Liver (tissue), 9 donors: ENCODE measurements around the gene NEK1. TPM values are rescaled to one million over a fixed set of nuclear protein-coding genes. Genes with fewer than 3 reads are reported as not detected.

Source experiments
- DNase-seq: peaks from one replicate; pipeline ENCODE4 v3.0.0-alpha.2; 2017; ENCODE audit warnings: low spot score
- H3K27ac ChIP-seq, 2 donors: one replicate each; pipeline ENCODE4 v1.7.0; 2013; ENCODE audit warnings: inconsistent platforms in 2 of 2, low read length in 2 of 2, control low read depth in 1 of 2, low read depth in 1 of 2, mild to moderate bottlenecking in 1 of 2
- H3K27me3 ChIP-seq, 4 donors: one replicate each; pipeline versions ENCODE4 v1.6.1 to v1.7.0; 2013; ENCODE audit warnings: low read length in 3 of 4, inconsistent platforms in 1 of 4, mild to moderate bottlenecking in 1 of 4, moderate library complexity in 1 of 4; ENCODE audit not compliant: control insufficient read depth in 4 of 4, insufficient read depth in 4 of 4
- H3K36me3 ChIP-seq, 4 donors: one replicate each; pipeline versions ENCODE4 v1.6.1 to v1.7.0; 2013; ENCODE audit warnings: low read length in 3 of 4, mild to moderate bottlenecking in 3 of 4, low read depth in 1 of 4, moderate library complexity in 1 of 4; ENCODE audit not compliant: control insufficient read depth in 4 of 4, insufficient read depth in 3 of 4
- H3K4me1 ChIP-seq, 4 donors: one replicate each; pipeline versions ENCODE4 v1.6.1 to v1.7.0; 2013; ENCODE audit warnings: low read length in 3 of 4, mild to moderate bottlenecking in 3 of 4, moderate library complexity in 1 of 4; ENCODE audit not compliant: control insufficient read depth in 4 of 4, insufficient read depth in 4 of 4
- H3K4me3 ChIP-seq, 3 donors: one replicate each; pipeline versions ENCODE4 v1.6.1 to v1.7.0; 2013; ENCODE audit warnings: low read length in 3 of 3, control low read depth in 1 of 3, low read depth in 1 of 3, mild to moderate bottlenecking in 1 of 3
- H3K9ac ChIP-seq, 2 donors: one replicate each; pipeline ENCODE4 v1.7.0; 2013; ENCODE audit warnings: low read length in 2 of 2, mild to moderate bottlenecking in 2 of 2, moderate library complexity in 2 of 2, control low read depth in 1 of 2, low read depth in 1 of 2
- H3K9me3 ChIP-seq, 4 donors: one replicate each; pipeline versions ENCODE4 v1.6.1 to v1.7.0; 2013; ENCODE audit warnings: low read length in 3 of 4; ENCODE audit not compliant: control insufficient read depth in 4 of 4
- EGR1 ChIP-seq, 2 donors: IDR thresholded peaks; 2 replicates each; pipeline ENCODE4 v1.6.1; 2016 to 2018; ENCODE audit warnings: antibody characterized with exemption in 2 of 2, low read depth in 2 of 2
- FOXA1 ChIP-seq: IDR thresholded peaks from 2 replicates; pipeline ENCODE4 v1.6.1; 2016; ENCODE audit warnings: antibody characterized with exemption
- FOXA2 ChIP-seq: IDR thresholded peaks from 2 replicates; pipeline ENCODE4 v1.6.1; 2016; ENCODE audit warnings: antibody characterized with exemption
- GABPA ChIP-seq, 2 donors: IDR thresholded peaks in 1 of 2; conservative IDR thresholded peaks in 1 of 2; 2 replicates each; pipeline ENCODE4 v1.6.1; 2016; ENCODE audit warnings: antibody characterized with exemption in 2 of 2, mild to moderate bottlenecking in 1 of 2, moderate library complexity in 1 of 2
- HNF4G ChIP-seq: IDR thresholded peaks from 2 replicates; pipeline ENCODE4 v1.6.1; 2016; ENCODE audit warnings: antibody characterized with exemption
- JUND ChIP-seq, 2 donors: IDR thresholded peaks; 2 replicates each; pipeline ENCODE4 v1.6.1; 2016; ENCODE audit warnings: antibody characterized with exemption in 2 of 2
- NR2F2 ChIP-seq: IDR thresholded peaks from 2 replicates; pipeline ENCODE4 v1.6.1; 2016; ENCODE audit warnings: antibody characterized with exemption
- RAD21 ChIP-seq, 2 donors: IDR thresholded peaks; 2 replicates each; pipeline ENCODE4 v1.6.1; 2016; ENCODE audit warnings: antibody characterized with exemption in 2 of 2, mild to moderate bottlenecking in 2 of 2
- RXRA ChIP-seq, 2 donors: IDR thresholded peaks; 2 replicates each; pipeline ENCODE4 v1.6.1; 2017 to 2018; ENCODE audit warnings: antibody characterized with exemption in 2 of 2, mild to moderate bottlenecking in 1 of 2
- SP1 ChIP-seq: IDR thresholded peaks from 2 replicates; pipeline ENCODE4 v1.6.1; 2018; ENCODE audit warnings: antibody characterized with exemption, mild to moderate bottlenecking
- TAF1 ChIP-seq: conservative IDR thresholded peaks from 2 replicates; pipeline ENCODE4 v1.6.1; 2016; ENCODE audit warnings: antibody characterized with exemption, mild to moderate bottlenecking
- YY1 ChIP-seq: IDR thresholded peaks from 2 replicates; pipeline ENCODE4 v1.6.1; 2016; ENCODE audit warnings: antibody characterized with exemption, mild to moderate bottlenecking
- WGBS: extraction: QIAGEN DNeasy Blood & Tissue Kit; methylation state at CpG from one replicate; pipeline ENCODE4 v1.1.7; 2013; 5-methylcytosine and 5-hydroxymethylcytosine counted together
- polyA plus RNA-seq, 2 donors: library from polyadenylated mRNA; stranded (reverse) in 1 of 2; unstranded in 1 of 2; fragments of 200-250 nt in 1 of 2; fragments of >200 nt in 1 of 2; fragmentation: Nextera tagmentation in 1 of 2; extraction: Ambion mirVana in 1 of 2; gene quantifications; one replicate each; pipeline versions ENCODE4 v1.2.1 to v1.2.3, GENCODE V29; 2013 to 2015
- total RNA-seq, 2 donors: library from RNA; depleted of rRNA; stranded (reverse); fragments of >200 nt; gene quantifications; one replicate each; pipeline ENCODE4 v1.2.3, GENCODE V29; 2014
- TF ChIP-seq, protein P1 (sequence below): IDR thresholded peaks from 2 replicates; pipeline ENCODE4 v1.6.1; 2016; ENCODE audit warnings: antibody characterized with exemption
- TF ChIP-seq, protein P2 (sequence below): fragments of 150-350 bp; IDR thresholded peaks from 2 replicates; pipeline ENCODE4 v1.5.1; 2017; ENCODE audit warnings: improper control_type of control experiment, low read depth, low read length; ENCODE audit not compliant: missing input control
- TF ChIP-seq, protein P3 (sequence below): IDR thresholded peaks from 2 replicates; pipeline ENCODE4 v1.6.1; 2016; ENCODE audit warnings: antibody characterized with exemption, mild to moderate bottlenecking
- TF ChIP-seq, protein P4 (sequence below): IDR thresholded peaks from 2 replicates; pipeline ENCODE4 v1.6.1; 2016; ENCODE audit warnings: antibody characterized with exemption
- donor health status: healthy.
- donor health status: healthy.
- donor health status: healthy.
- donor health status: healthy.
- donor health status: healthy.

NEK1 gene
- total and polyA plus RNA-seq, 4 donors: 1.8 to 10.2 (median 5.3) TPM

DNA sequence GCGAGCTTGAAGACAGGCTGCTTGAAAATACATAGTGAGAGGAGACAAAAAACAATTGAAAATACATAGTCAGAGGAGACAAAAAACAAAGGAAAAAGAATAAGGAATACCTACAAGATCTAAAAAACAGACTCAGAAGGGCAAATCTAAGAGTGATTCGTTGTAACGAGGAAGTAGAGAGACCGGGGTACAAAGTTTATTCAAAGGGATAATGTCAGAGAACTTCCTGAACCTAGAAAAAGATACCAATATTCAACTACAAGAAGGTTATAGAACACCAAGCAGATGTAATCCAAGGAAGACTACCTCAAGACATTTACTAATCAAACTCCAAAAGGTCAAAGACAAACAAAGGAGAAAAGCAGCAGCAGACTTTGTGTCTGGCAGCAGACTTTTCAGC lies 165.6 kb downstream of the NEK1 start (continued):
- TF ChIP-seq EGR1 (IDR thresholded peaks at IDR 0.05; ENCODE audit: low read depth in 2 of 2) (no peak), JUND (IDR thresholded peaks at IDR 0.05) (no peak), RAD21 (IDR thresholded peaks at IDR 0.05) (no peak), HNF4G (no peak)
- TF ChIP-seq, protein P1, sequence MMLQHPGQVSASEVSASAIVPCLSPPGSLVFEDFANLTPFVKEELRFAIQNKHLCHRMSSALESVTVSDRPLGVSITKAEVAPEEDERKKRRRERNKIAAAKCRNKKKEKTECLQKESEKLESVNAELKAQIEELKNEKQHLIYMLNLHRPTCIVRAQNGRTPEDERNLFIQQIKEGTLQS: no peak

DNA sequence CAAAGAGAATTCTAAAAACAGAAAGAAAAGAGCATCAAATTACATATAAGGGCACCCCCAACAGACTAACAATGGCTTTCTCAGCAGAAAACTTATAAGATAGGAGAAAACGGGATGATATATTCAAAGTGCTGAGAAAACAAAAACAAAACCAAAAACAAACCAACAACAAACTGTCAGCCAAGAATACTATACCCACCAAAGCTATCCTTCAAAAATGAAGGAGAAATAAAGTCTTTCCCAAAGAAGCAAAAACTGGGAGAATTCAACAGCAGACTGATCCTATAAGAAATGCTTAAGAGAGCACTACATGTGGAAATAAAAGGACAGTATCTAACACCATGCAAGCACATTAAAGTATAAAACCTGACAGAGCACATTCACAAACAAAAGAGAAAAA lies 168.6 kb downstream of the NEK1 start:
- no peak for DNase-seq
- 100% methylated on average over 1 of the region's 1 CpG for WGBS
- Histone ChIP-seq H3K9me3 (peaks cover 0 to 5% (median 3%) of the 10 kb centered on the region in 4 donors), H3K36me3 (peaks cover 0 to 8% (median 0%) of the 10 kb centered on the region in 4 donors), H3K4me3 (no peak overlapping the region), H3K27me3 (no peaks in the 10 kb centered on the region), H3K4me1 (peaks cover 2 to 15% (median 10%) of the 10 kb centered on the region in 4 donors), H3K9ac (no peak overlapping the region), H3K27ac (no peak overlapping the region)
- no peak for TF ChIP-seq NR2F2
- TF ChIP-seq JUND (IDR thresholded peaks at IDR 0.05): no peak
- no peak for TF ChIP-seq GABPA (IDR thresholded peaks at IDR 0.05 in 1 of 2, conservative IDR thresholded peaks at IDR 0.05 in 1 of 2)
- no peak for TF ChIP-seq FOXA1
- no peak for TF ChIP-seq FOXA2

DNA sequence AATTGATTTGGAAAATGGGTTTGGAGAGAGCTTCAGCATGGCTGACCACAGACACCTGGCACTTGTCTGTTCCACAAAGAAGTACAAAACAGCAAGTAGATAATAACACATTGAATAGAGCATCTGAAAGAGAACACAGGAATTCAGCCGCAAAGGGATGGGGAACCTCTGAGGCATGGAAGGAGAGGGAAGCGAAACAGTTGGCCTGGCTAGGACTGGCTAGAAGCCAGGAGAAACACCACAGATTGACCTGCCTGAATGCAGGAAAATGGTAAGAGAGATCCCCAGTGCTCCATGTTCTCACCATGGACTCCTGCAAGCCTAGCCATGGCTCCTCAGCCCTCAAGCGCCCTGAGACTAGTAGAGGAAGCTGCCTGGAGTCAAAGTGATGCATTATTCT lies 171.9 kb downstream of the NEK1 start:
- 97% methylated on average over 3 of the region's 3 CpGs for WGBS
- TF ChIP-seq, protein P2, sequence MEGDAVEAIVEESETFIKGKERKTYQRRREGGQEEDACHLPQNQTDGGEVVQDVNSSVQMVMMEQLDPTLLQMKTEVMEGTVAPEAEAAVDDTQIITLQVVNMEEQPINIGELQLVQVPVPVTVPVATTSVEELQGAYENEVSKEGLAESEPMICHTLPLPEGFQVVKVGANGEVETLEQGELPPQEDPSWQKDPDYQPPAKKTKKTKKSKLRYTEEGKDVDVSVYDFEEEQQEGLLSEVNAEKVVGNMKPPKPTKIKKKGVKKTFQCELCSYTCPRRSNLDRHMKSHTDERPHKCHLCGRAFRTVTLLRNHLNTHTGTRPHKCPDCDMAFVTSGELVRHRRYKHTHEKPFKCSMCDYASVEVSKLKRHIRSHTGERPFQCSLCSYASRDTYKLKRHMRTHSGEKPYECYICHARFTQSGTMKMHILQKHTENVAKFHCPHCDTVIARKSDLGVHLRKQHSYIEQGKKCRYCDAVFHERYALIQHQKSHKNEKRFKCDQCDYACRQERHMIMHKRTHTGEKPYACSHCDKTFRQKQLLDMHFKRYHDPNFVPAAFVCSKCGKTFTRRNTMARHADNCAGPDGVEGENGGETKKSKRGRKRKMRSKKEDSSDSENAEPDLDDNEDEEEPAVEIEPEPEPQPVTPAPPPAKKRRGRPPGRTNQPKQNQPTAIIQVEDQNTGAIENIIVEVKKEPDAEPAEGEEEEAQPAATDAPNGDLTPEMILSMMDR: no peak
- TF ChIP-seq SP1: no peak
- TF ChIP-seq, protein P3, sequence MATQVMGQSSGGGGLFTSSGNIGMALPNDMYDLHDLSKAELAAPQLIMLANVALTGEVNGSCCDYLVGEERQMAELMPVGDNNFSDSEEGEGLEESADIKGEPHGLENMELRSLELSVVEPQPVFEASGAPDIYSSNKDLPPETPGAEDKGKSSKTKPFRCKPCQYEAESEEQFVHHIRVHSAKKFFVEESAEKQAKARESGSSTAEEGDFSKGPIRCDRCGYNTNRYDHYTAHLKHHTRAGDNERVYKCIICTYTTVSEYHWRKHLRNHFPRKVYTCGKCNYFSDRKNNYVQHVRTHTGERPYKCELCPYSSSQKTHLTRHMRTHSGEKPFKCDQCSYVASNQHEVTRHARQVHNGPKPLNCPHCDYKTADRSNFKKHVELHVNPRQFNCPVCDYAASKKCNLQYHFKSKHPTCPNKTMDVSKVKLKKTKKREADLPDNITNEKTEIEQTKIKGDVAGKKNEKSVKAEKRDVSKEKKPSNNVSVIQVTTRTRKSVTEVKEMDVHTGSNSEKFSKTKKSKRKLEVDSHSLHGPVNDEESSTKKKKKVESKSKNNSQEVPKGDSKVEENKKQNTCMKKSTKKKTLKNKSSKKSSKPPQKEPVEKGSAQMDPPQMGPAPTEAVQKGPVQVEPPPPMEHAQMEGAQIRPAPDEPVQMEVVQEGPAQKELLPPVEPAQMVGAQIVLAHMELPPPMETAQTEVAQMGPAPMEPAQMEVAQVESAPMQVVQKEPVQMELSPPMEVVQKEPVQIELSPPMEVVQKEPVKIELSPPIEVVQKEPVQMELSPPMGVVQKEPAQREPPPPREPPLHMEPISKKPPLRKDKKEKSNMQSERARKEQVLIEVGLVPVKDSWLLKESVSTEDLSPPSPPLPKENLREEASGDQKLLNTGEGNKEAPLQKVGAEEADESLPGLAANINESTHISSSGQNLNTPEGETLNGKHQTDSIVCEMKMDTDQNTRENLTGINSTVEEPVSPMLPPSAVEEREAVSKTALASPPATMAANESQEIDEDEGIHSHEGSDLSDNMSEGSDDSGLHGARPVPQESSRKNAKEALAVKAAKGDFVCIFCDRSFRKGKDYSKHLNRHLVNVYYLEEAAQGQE: no peak
- TF ChIP-seq, protein P1: no peak
- no peak for TF ChIP-seq FOXA2
- TF ChIP-seq FOXA1: no peak
- TF ChIP-seq YY1: no peak
- no peak for TF ChIP-seq TAF1
- no peak for TF ChIP-seq EGR1 (IDR thresholded peaks at IDR 0.05; ENCODE audit: low read depth in 2 of 2)
- no peak for TF ChIP-seq RXRA (IDR thresholded peaks at IDR 0.05)
- no peak for TF ChIP-seq NR2F2
- no peak for TF ChIP-seq HNF4G
- TF ChIP-seq JUND (IDR thresholded peaks at IDR 0.05): no peak
- TF ChIP-seq, protein P4, sequence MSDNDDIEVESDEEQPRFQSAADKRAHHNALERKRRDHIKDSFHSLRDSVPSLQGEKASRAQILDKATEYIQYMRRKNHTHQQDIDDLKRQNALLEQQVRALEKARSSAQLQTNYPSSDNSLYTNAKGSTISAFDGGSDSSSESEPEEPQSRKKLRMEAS: no peak
- no peak for TF ChIP-seq GABPA (IDR thresholded peaks at IDR 0.05 in 1 of 2, conservative IDR thresholded peaks at IDR 0.05 in 1 of 2)
- H3K9me3 ChIP-seq: peaks cover 0 to 5% (median 3%) of the 10 kb centered on the region in 4 donors
- H3K9ac ChIP-seq: no peak overlapping the region
- no peak overlapping the region for H3K4me3 ChIP-seq
- H3K27ac ChIP-seq: no peak overlapping the region
- H3K27me3 ChIP-seq: no peaks in the 10 kb centered on the region
- peaks cover 4 to 30% (median 17%) of the 10 kb centered on the region in 4 donors for H3K4me1 ChIP-seq
- H3K36me3 ChIP-seq: peaks cover 0 to 8% (median 0%) of the 10 kb centered on the region in 4 donors
- no peak for DNase-seq
